HT1080 (cell line): Measurements from ENCODE around the gene EPB41L1. TPM values are rescaled to one million over a fixed set of nuclear protein-coding genes. Genes with fewer than 3 reads are reported as not detected.

Experiments
- DNase-seq: peaks from one replicate; pipeline ENCODE4 v3.0.0-alpha.2; 2015; ENCODE audit warnings: low read depth
- total RNA-seq: library from RNA; depleted of rRNA; stranded (reverse); fragments of >200 nt; shearing (Covaris generic); gene quantifications from 2 replicates; pipeline ENCODE4 v1.2.3, GENCODE V29; 2014; rRNA removed

Gene EPB41L1
- total RNA-seq, 1 experiment from 2014 or later: 31.3 TPM

- DNase-seq: no peak
These were observed 121.1 kb downstream of the EPB41L1 start for GRCh38 chr20:36275441-36276189.

- no peak for DNase-seq
These were observed 123.0 kb downstream of the EPB41L1 start for GRCh38 chr20:36277546-36277945.

- DNase-seq: no peak
These were observed 124.8 kb downstream of the EPB41L1 start for GRCh38 chr20:36279362-36279761.

- DNase-seq: no peak
These were observed 125.2 kb downstream of the EPB41L1 start for GRCh38 chr20:36279776-36280175.

GRCh38 chr20:36281785-36282380 is 127.3 kb downstream of the EPB41L1 start:
- DNase-seq: no peak

Other genes starting within 250 kb of the EPB41L1 start
- gene SCAND1, start 200.2 kb upstream of the EPB41L1 start, total RNA-seq: 103 and 136 TPM in 2 replicates
- gene CNBD2, start 186.2 kb upstream of the EPB41L1 start, total RNA-seq: 5.5 and 7.4 TPM in 2 replicates
- gene AAR2, start 81.7 kb downstream of the EPB41L1 start, total RNA-seq: 34.5 and 50.1 TPM in 2 replicates
- 9.5 and 21.4 TPM in 2 replicates for gene DLGAP4, start 151.6 kb downstream of the EPB41L1 start, total RNA-seq